ENCODE data around the gene TMEM260. TPM values are rescaled to one million over a fixed set of nuclear protein-coding genes. Genes with fewer than 3 reads are reported as not detected.
"Not testable (repeated sequence)": the region's sequence is repeated elsewhere in the genome, so short reads cannot be mapped to it uniquely, and the experiment has no call there.

TMEM260 gene
- total RNA-seq, 2 experiments from 2014 or later: 9.6 to 11.9 TPM

DNA sequence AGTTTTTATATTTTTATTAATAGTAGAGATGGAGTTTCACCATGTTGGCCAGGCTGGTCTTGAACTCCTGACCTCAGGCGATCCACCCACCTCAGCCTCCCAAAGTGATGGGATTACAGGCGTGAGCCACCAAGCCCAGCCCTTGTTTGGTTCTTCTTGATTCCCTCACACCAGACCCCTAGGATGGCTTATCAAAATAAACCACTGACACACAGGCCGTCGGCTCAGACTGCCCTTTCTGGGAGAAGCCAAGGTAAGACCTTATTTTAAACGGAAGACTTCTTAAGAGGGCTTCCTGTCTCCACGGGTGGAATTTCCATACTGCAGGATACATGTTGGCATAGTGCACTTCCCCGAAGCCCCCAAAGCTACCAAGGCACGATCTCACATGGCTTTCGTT lies 115.6 kb downstream of the TMEM260 start:
- intact Hi-C loops (cut with micrococcal nuclease); H3K4me1 Mint-ChIP-seq (ENCODE audit: low read depth); DNase-seq; H3K36me3 Mint-ChIP-seq (ENCODE audit: low read depth); H3K9me3 Mint-ChIP-seq; CTCF ChIA-PET; H3K4me3 Mint-ChIP-seq; H3K27ac Mint-ChIP-seq: not testable (repeated sequence)
- peaks cover 24% of the 10 kb centered on the region for H3K27me3 Mint-ChIP-seq (ENCODE audit: low read depth)

Other genes with a start within 250 kb of the TMEM260 start
- not detected for gene OTX2, start 230.7 kb downstream of the TMEM260 start, total RNA-seq